H1 (cell line): Measurements from ENCODE around the gene DLL1. TPM values are rescaled to one million over a fixed set of nuclear protein-coding genes. Genes with fewer than 3 reads are reported as not detected.

Experiments
- CTCF ChIA-PET: fragments of 300-600 bp; sonication (Branson Sonifier 250); formaldehyde crosslinking; loops from one replicate; lab custom pipeline; 2021; ENCODE audit not compliant: partially characterized antibody; lab: Charles Lee
- POLR2A ChIA-PET: fragments of 300-600 bp; sonication (Branson Sonifier 250); formaldehyde crosslinking; loops from one replicate; lab custom pipeline; 2021; ENCODE audit warnings: inconsistent platforms; ENCODE audit not compliant: partially characterized antibody; lab: Charles Lee
- DNase-seq, 2 experiments: peaks; one replicate each; pipeline versions ENCODE4 v3.0.0 to v3.0.0-alpha.2; 2010 to 2022; ENCODE audit warnings: low spot score in 2 of 2, low read depth in 1 of 2, mixed read lengths in 1 of 2
- FAIRE-seq: peaks from 2 replicates; lab custom pipeline; 2011; peaks lifted over from hg19 to GRCh38; lab: Jason Lieb, UNC
- H2AFZ ChIP-seq: 2 replicates; pipeline ENCODE4 v1.8.1; 2012; ENCODE audit warnings: low read length, inconsistent platforms
- H2AK5ac ChIP-seq: 2 replicates; pipeline ENCODE4 v1.6.1; 2013; ENCODE audit warnings: low read depth, low read length
- H2BK120ac ChIP-seq: replicated peaks from 2 replicates; pipeline ENCODE3; 2013; ENCODE audit warnings: low read depth, low read length, inconsistent platforms
- H2BK12ac ChIP-seq: 2 replicates; pipeline ENCODE4 v1.6.1; 2013; ENCODE audit warnings: low read depth, low read length
- H2BK15ac ChIP-seq: 2 replicates; pipeline ENCODE4 v1.6.1; 2013; ENCODE audit warnings: low read length
- H2BK20ac ChIP-seq: 2 replicates; pipeline ENCODE4 v1.6.1; 2013; ENCODE audit warnings: low read length
- H2BK5ac ChIP-seq: 2 replicates; pipeline ENCODE4 v1.6.1; 2013; ENCODE audit warnings: low read depth, low read length
- H3K14ac ChIP-seq: 2 replicates; pipeline ENCODE4 v1.6.1; 2013; ENCODE audit warnings: inconsistent platforms; ENCODE audit not compliant: insufficient read length
- H3K18ac ChIP-seq: 2 replicates; pipeline ENCODE4 v1.6.1; 2013; ENCODE audit warnings: low read length; ENCODE audit errors: extremely low read depth
- H3K23ac ChIP-seq: 2 replicates; pipeline ENCODE4 v1.6.1; 2013; ENCODE audit warnings: inconsistent platforms; ENCODE audit not compliant: insufficient read length
- H3K23me2 ChIP-seq: 2 replicates; pipeline ENCODE4 v1.6.1; 2013; ENCODE audit warnings: low read depth, low read length
- H3K27ac ChIP-seq: 2 replicates; pipeline ENCODE4 v1.6.1; 2011; ENCODE audit warnings: low read depth, low read length, inconsistent platforms
- H3K27me3 ChIP-seq, 4 experiments: replicated peaks in 1 of 4; 1 replicate in 1 of 4; 2 replicates in 3 of 4; pipeline versions ENCODE4 v1.6.1 to v1.8.1; 2011 to 2013; ENCODE audit warnings: low read length in 3 of 4, mild to moderate bottlenecking in 3 of 4, inconsistent platforms in 2 of 4, mixed read lengths in 2 of 4, moderate library complexity in 1 of 4; ENCODE audit not compliant: control insufficient read depth in 3 of 4, insufficient read depth in 3 of 4; ENCODE audit errors: extremely low read depth in 1 of 4
- H3K36me3 ChIP-seq, 4 experiments: 2 replicates each; pipeline versions ENCODE4 v1.6.1 to v1.8.1; 2011 to 2013; ENCODE audit warnings: mild to moderate bottlenecking in 4 of 4, low read length in 3 of 4, moderate library complexity in 2 of 4, control low read depth in 1 of 4, inconsistent platforms in 1 of 4; ENCODE audit not compliant: insufficient read depth in 4 of 4, control insufficient read depth in 2 of 4
- H3K4ac ChIP-seq: replicated peaks from 2 replicates; pipeline ENCODE3; 2013; ENCODE audit warnings: low read length, low read depth, mixed read lengths, inconsistent platforms; ENCODE audit not compliant: insufficient read length
- H3K4me1 ChIP-seq, 4 experiments: replicated peaks in 1 of 4; 1 replicate in 1 of 4; 2 replicates in 3 of 4; pipeline versions ENCODE4 v1.6.1 to v1.8.1; 2011 to 2013; ENCODE audit warnings: low read length in 3 of 4, inconsistent platforms in 2 of 4, mixed read lengths in 1 of 4; ENCODE audit not compliant: insufficient read depth in 4 of 4, control insufficient read depth in 3 of 4
- H3K4me2 ChIP-seq, 2 experiments: 2 replicates each; pipeline versions ENCODE4 v1.6.1 to v1.8.1; 2011 to 2013; ENCODE audit warnings: low read depth in 2 of 2, low read length in 2 of 2, control low read depth in 1 of 2, inconsistent platforms in 1 of 2, mild to moderate bottlenecking in 1 of 2; ENCODE audit not compliant: insufficient read depth in 1 of 2
- H3K4me3 ChIP-seq, 4 experiments: fragments of 200-600, 300-600 bp in 1 of 4; sonication (generic), shearing (Covaris generic), sonication (Bioruptor Twin) in 1 of 4; 2 replicates each; pipeline versions ENCODE4 v1.5.1 to v1.8.1; 2011 to 2016; ENCODE audit warnings: low read length in 4 of 4, low read depth in 3 of 4, control low read depth in 2 of 4, inconsistent platforms in 2 of 4, mild to moderate bottlenecking in 2 of 4, mixed read lengths in 1 of 4, moderate library complexity in 1 of 4; ENCODE audit not compliant: insufficient read depth in 2 of 4; ENCODE audit errors: extremely low read depth in 1 of 4
- H3K56ac ChIP-seq: replicated peaks from 2 replicates; pipeline ENCODE3; 2013; ENCODE audit warnings: low read depth, mild to moderate bottlenecking, mixed read lengths, low read length, inconsistent platforms; ENCODE audit not compliant: insufficient read length
- H3K79me1 ChIP-seq: 2 replicates; pipeline ENCODE4 v1.6.1; 2013; ENCODE audit warnings: low read depth, low read length, control low read depth
- H3K79me2 ChIP-seq, 2 experiments: 2 replicates each; pipeline versions ENCODE4 v1.6.1 to v1.8.1; 2012 to 2013; ENCODE audit warnings: low read length in 2 of 2, mild to moderate bottlenecking in 2 of 2, inconsistent platforms in 1 of 2; ENCODE audit not compliant: insufficient read depth in 2 of 2, control insufficient read depth in 1 of 2
- H3K9ac ChIP-seq, 4 experiments: replicated peaks in 1 of 4; 1 replicate in 1 of 4; 2 replicates in 3 of 4; pipeline versions ENCODE4 v1.6.1 to v1.8.1; 2011 to 2013; ENCODE audit warnings: low read depth in 3 of 4, low read length in 3 of 4, control low read depth in 2 of 4, mild to moderate bottlenecking in 2 of 4, moderate library complexity in 2 of 4, inconsistent platforms in 1 of 4; ENCODE audit errors: extremely low read depth in 1 of 4
- H3K9me3 ChIP-seq, 2 experiments: 2 replicates each; pipeline versions ENCODE4 v1.6.1 to v1.8.1; 2012 to 2013; ENCODE audit warnings: mild to moderate bottlenecking in 2 of 2, moderate library complexity in 2 of 2, control low read depth in 1 of 2, inconsistent platforms in 1 of 2, low read depth in 1 of 2, low read length in 1 of 2, mixed read lengths in 1 of 2; ENCODE audit not compliant: insufficient read depth in 2 of 2
- H4K20me1 ChIP-seq, 2 experiments: replicated peaks in 1 of 2; 2 replicates each; pipeline versions ENCODE3 to v1.8.1; 2011 to 2013; ENCODE audit warnings: inconsistent platforms in 2 of 2, low read length in 2 of 2, mild to moderate bottlenecking in 1 of 2; ENCODE audit not compliant: insufficient read depth in 2 of 2, control insufficient read depth in 1 of 2
- H4K5ac ChIP-seq: 2 replicates; pipeline ENCODE4 v1.6.1; 2013; ENCODE audit warnings: low read length, low read depth, mixed read lengths, inconsistent platforms; ENCODE audit not compliant: insufficient read length
- H4K8ac ChIP-seq: 2 replicates; pipeline ENCODE4 v1.8.0; 2013; ENCODE audit warnings: mild to moderate bottlenecking, moderate library complexity, low read length, inconsistent platforms; ENCODE audit not compliant: insufficient read depth; ENCODE audit errors: extremely low read depth
- H4K91ac ChIP-seq: replicated peaks from 2 replicates; pipeline ENCODE3; 2013; ENCODE audit warnings: low read length, mixed read lengths, inconsistent platforms; ENCODE audit not compliant: insufficient read length
- ATF2 ChIP-seq: IDR thresholded peaks from 2 replicates; pipeline ENCODE4 v1.6.1; 2012; ENCODE audit warnings: low read length, inconsistent platforms
- BACH1 ChIP-seq: IDR thresholded peaks from 2 replicates; pipeline ENCODE4 v1.6.1; 2012; ENCODE audit warnings: low read length, improper control_type of control experiment
- EZH2 ChIP-seq: fragments of 200-600 bp; sonication (generic); IDR thresholded peaks from 2 replicates; pipeline ENCODE4 v1.7.1; 2012; ENCODE audit warnings: low read depth, mild to moderate bottlenecking, moderate library complexity, low read length, inconsistent platforms; ENCODE audit not compliant: severe bottlenecking
- JUN ChIP-seq: IDR thresholded peaks from 2 replicates; pipeline ENCODE4 v1.6.1; 2011; ENCODE audit warnings: low read depth, mild to moderate bottlenecking, improper control_type of control experiment, low read length
- KDM5A ChIP-seq: fragments of 200-600 bp; IDR thresholded peaks from 2 replicates; pipeline ENCODE4 v1.7.1; 2012; ENCODE audit warnings: mild to moderate bottlenecking, low read length, inconsistent platforms, mixed read lengths
- RAD21 ChIP-seq, 2 experiments: IDR thresholded peaks in 1 of 2; conservative IDR thresholded peaks in 1 of 2; 2 replicates each; pipeline ENCODE4 v1.6.1; 2011; ENCODE audit warnings: low read depth in 2 of 2, low read length in 2 of 2, improper control_type of control experiment in 1 of 2, inconsistent platforms in 1 of 2, mild to moderate bottlenecking in 1 of 2, moderate library complexity in 1 of 2
- RFX5 ChIP-seq: IDR thresholded peaks from 2 replicates; pipeline ENCODE4 v1.6.1; 2011; ENCODE audit warnings: low read depth, low read length, improper control_type of control experiment, borderline replicate concordance
- RNF2 ChIP-seq: fragments of 200-900, 300-1000 bp; sonication (generic); IDR thresholded peaks from 2 replicates; pipeline ENCODE4 v1.7.1; 2016; ENCODE audit warnings: borderline replicate concordance, low read depth, mild to moderate bottlenecking, antibody characterized with exemption, low read length; ENCODE audit not compliant: poor library complexity, severe bottlenecking; ENCODE audit errors: missing control alignments
- RXRA ChIP-seq: IDR thresholded peaks from 2 replicates; pipeline ENCODE4 v1.6.1; 2011; ENCODE audit warnings: low read depth, mild to moderate bottlenecking, low read length, moderate library complexity; ENCODE audit not compliant: insufficient read depth
- SAP30 ChIP-seq: fragments of 300-600 bp; sonication (generic); IDR thresholded peaks from 2 replicates; pipeline ENCODE4 v1.7.1; 2012; ENCODE audit warnings: low read length, moderate library complexity, mild to moderate bottlenecking, inconsistent platforms; ENCODE audit not compliant: insufficient read depth, insufficient replicate concordance
- TCF12 ChIP-seq: IDR thresholded peaks from 2 replicates; pipeline ENCODE4 v1.6.1; 2011; ENCODE audit warnings: low read depth, mild to moderate bottlenecking, low read length
- WGBS, 2 experiments: shearing (Covaris generic) in 1 of 2; methylation state at CpG; one replicate each; pipeline versions ENCODE4 v1.1.6 to v1.1.7; 2013 to 2015; ENCODE audit warnings: low lambda C conversion rate in 2 of 2, mixed read lengths in 2 of 2, inconsistent platforms in 1 of 2, low coverage in 1 of 2, missing lambda C conversion rate in 1 of 2; ENCODE audit not compliant: insufficient replicate concordance in 2 of 2, insufficient coverage in 1 of 2, insufficient read length in 1 of 2; ENCODE audit errors: extremely low coverage in 1 of 2, missing lambda C conversion rate in 1 of 2; 5-methylcytosine and 5-hydroxymethylcytosine counted together
- polyA plus RNA-seq, 7 experiments: library from polyadenylated mRNA; depleted of rRNA in 3 of 7; stranded (reverse) in 5 of 7; unstranded in 2 of 7; fragments of >200 nt in 5 of 7; fragments of 200-250 nt in 2 of 7; gene quantifications; 1 replicate in 5 of 7; 2 replicates in 1 of 7; 4 replicates in 1 of 7; pipeline versions ENCODE4 v1.2.1 to v1.2.3, GENCODE V29; 2011 to 2013; ENCODE audit warnings: missing spikeins in 2 of 7, mixed read lengths in 2 of 7
- total RNA-seq: library from RNA; stranded (reverse); fragmentation: NEBNext Ultra II Directional; extraction: Animal tissue kit (Norgen Biotek cat#: 25700); gene quantifications from 2 replicates; pipeline ENCODE4 v1.2.1, GENCODE V29; 2021

The DLL1 gene
- total and polyA plus RNA-seq, 2 of the 8 experiments (the other 6 are each of a cell fraction or from before 2014, with no cell fraction given), result 1.7 to 3.8 TPM

DNA sequence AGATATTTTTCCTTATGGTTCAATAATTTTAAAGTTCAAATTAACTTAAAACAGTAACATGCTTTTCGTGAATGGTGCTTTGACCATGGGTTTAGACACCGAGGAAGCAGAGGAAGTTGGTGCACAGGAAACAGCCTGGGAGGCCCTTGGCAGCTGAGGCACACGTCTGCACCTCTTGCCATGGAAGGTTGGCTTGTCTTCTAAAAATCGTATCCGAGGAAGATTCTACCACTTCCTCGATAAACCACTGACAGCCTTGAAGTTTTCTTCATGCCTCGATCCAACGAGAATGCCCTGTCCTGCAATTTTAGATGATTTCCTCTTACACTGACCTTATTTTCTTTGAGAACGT lies 12.2 kb downstream of the DLL1 start:
- no peak overlapping the region for H3K27ac ChIP-seq
- H4K8ac ChIP-seq, result no peak overlapping the region
- ChIA-PET CTCF (interaction anchor here (0.9 to 1.6 kb wide), 3 partner anchors 9 to 293 kb away, joined by 3 to 5 read pairs (median 3); partner anchors contain the start of gene FAM120B), POLR2A (interaction anchor here (2.2 to 2.9 kb wide), 2 partner anchors 9 to 12 kb away, joined by 9 to 17 read pairs; partner anchors contain the start of gene DLL1)
- no peak overlapping the region for H2AK5ac ChIP-seq
- H3K36me3 ChIP-seq, result peaks cover 0 to 9% (median 4%) of the 10 kb centered on the region in 4 experiments; a peak in 2 of 8 replicates
- no peak overlapping the region for H2AFZ ChIP-seq
- no peak overlapping the region for H3K4me3 ChIP-seq
- FAIRE-seq (no peak), DNase-seq (no peak)
- no peaks in the 10 kb centered on the region for H4K20me1 ChIP-seq
- H3K4me2 ChIP-seq, result no peak overlapping the region
- no peak overlapping the region for H2BK12ac ChIP-seq
- H3K23ac ChIP-seq, result no peak overlapping the region
- no peak overlapping the region for H2BK20ac ChIP-seq
- no peaks in the 10 kb centered on the region for H3K79me2 ChIP-seq
- H2BK15ac ChIP-seq, result no peak overlapping the region
- H4K91ac ChIP-seq, result no peak overlapping the region
- no peak overlapping the region for H3K14ac ChIP-seq
- no peak overlapping the region for H4K5ac ChIP-seq
- H3K4ac ChIP-seq, result no peak overlapping the region
- H3K23me2 ChIP-seq, result no peaks in the 10 kb centered on the region
- H3K18ac ChIP-seq, result no peak overlapping the region
- 93% methylated on average over 9 of the region's 9 CpGs; no CpG with 5 or more reads in 1 of the 2 experiments for WGBS, 2 experiments
- H3K9ac ChIP-seq, result no peak overlapping the region
- H3K27me3 ChIP-seq, result peaks cover 0 to 4% (median 0%) of the 10 kb centered on the region in 4 experiments; a peak in 3 of 7 replicates
- no peak overlapping the region for H2BK5ac ChIP-seq
- no peaks in the 10 kb centered on the region for H3K79me1 ChIP-seq
- peaks cover 0 to 3% (median 0%) of the 10 kb centered on the region in 4 experiments; a peak in 2 of 7 replicates for H3K4me1 ChIP-seq
- no peaks in the 10 kb centered on the region for H3K9me3 ChIP-seq
- no peak overlapping the region for H2BK120ac ChIP-seq
- no peak overlapping the region for H3K56ac ChIP-seq
- TF ChIP-seq ATF2, result no peak
- no peak for TF ChIP-seq KDM5A
- no peak for TF ChIP-seq BACH1
- TF ChIP-seq TCF12, result no peak
- TF ChIP-seq JUN, result no peak
- TF ChIP-seq RXRA, result no peak
- TF ChIP-seq SAP30, result no peak
- TF ChIP-seq RAD21 (IDR thresholded peaks at IDR 0.05 in 1 of 2, conservative IDR thresholded peaks at IDR 0.05 in 1 of 2; ENCODE audit: low read depth in 2 of 2, low read length in 2 of 2), result no peak
- no peak for TF ChIP-seq RNF2
- no peak for TF ChIP-seq EZH2
- no peak for TF ChIP-seq RFX5
